DND-41 (cell line): Measurements from ENCODE around the gene C15orf62.

ENCODE experiments used
- ATAC-seq: fragments of 200-7000 bp; cut with Tn5 transposase; 3 replicates; pipeline ENCODE4 v1.9.1; 2021; ENCODE audit warnings: low read depth; ENCODE audit not compliant: insufficient read depth
- DNase-seq: peaks from one replicate; pipeline ENCODE4 v3.0.0-alpha.2; 2020
- H2AFZ ChIP-seq: 2 replicates; pipeline ENCODE4 v1.6.0; 2012; ENCODE audit warnings: low read depth, low read length
- H3K27ac ChIP-seq: 2 replicates; pipeline ENCODE4 v1.5.1; 2012; ENCODE audit warnings: low read length, inconsistent platforms
- H3K27me3 ChIP-seq: fragments of 200-600 bp; sonication (generic); 2 replicates; pipeline ENCODE4 v1.6.0; 2012; ENCODE audit warnings: low read length, mild to moderate bottlenecking, inconsistent platforms; ENCODE audit not compliant: insufficient read depth, poor library complexity
- H3K36me3 ChIP-seq: 2 replicates; pipeline ENCODE4 v1.5.1; 2012; ENCODE audit warnings: low read length, inconsistent platforms; ENCODE audit not compliant: insufficient read depth
- H3K4me1 ChIP-seq: 2 replicates; pipeline ENCODE4 v1.5.1; 2012; ENCODE audit warnings: mild to moderate bottlenecking, low read length; ENCODE audit not compliant: insufficient read depth
- H3K4me2 ChIP-seq: 2 replicates; pipeline ENCODE4 v1.6.0; 2012; ENCODE audit warnings: mild to moderate bottlenecking, moderate library complexity, low read length, inconsistent platforms; ENCODE audit not compliant: insufficient read depth
- H3K4me3 ChIP-seq, 2 experiments: fragments of 200-600 bp in 1 of 2; shearing (Covaris generic) in 1 of 2; 2 replicates each; pipeline ENCODE4 v1.5.1; 2012 to 2016; ENCODE audit warnings: inconsistent platforms in 2 of 2, low read length in 2 of 2, mild to moderate bottlenecking in 2 of 2, low read depth in 1 of 2, moderate library complexity in 1 of 2
- H3K79me2 ChIP-seq: 2 replicates; pipeline ENCODE4 v1.6.0; 2012; ENCODE audit warnings: low read length, inconsistent platforms; ENCODE audit not compliant: insufficient read depth
- H3K9ac ChIP-seq: 2 replicates; pipeline ENCODE4 v1.6.0; 2012; ENCODE audit warnings: low read depth, mild to moderate bottlenecking, inconsistent platforms, low read length, moderate library complexity
- H3K9me3 ChIP-seq: 2 replicates; pipeline ENCODE4 v1.5.1; 2012; ENCODE audit warnings: low read length, moderate library complexity, mild to moderate bottlenecking, inconsistent platforms; ENCODE audit not compliant: insufficient read depth, severe bottlenecking
- H4K20me1 ChIP-seq: 2 replicates; pipeline ENCODE4 v1.6.0; 2012; ENCODE audit warnings: low read length; ENCODE audit not compliant: insufficient read depth
- EZH2 ChIP-seq: IDR thresholded peaks from 3 replicates; pipeline ENCODE4 v1.6.1; 2012; ENCODE audit warnings: borderline replicate concordance, low read depth, mild to moderate bottlenecking, moderate library complexity, low read length, inconsistent platforms; ENCODE audit not compliant: severe bottlenecking
- TF ChIP-seq, protein P1 (sequence below): IDR thresholded peaks from 2 replicates; pipeline ENCODE4 v1.5.1; 2012; ENCODE audit warnings: borderline replicate concordance, low read length, moderate library complexity, mild to moderate bottlenecking; ENCODE audit not compliant: poor library complexity, severe bottlenecking; ENCODE audit errors: extremely low read depth

The C15orf62 gene

DNA sequence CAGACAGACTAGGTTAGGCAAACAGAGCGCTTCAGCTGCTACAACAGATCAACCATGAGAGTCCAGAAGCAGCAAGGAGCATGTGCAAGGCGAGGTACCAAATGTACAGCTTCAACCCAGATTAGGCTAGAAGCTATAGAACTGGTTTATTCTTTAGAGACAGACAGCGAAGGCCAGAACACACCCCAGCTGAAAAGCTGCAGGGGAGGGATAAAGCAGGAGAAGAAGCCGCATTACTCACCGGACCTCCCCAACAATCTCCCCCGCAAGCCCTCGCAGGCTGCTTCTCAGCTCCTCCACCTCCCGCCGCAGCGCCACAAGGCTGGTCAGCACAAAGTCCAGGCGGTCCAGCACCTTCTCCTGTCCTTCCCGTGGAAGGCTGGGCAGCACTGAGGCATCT lies 18.0 kb upstream of the C15orf62 start:
- H3K36me3 ChIP-seq = peaks cover 51% of the 10 kb centered on the region
- H3K27ac ChIP-seq = no peak overlapping the region
- H3K27me3 ChIP-seq = no peaks in the 10 kb centered on the region
- H3K4me1 ChIP-seq = peaks cover 42% of the 10 kb centered on the region
- H4K20me1 ChIP-seq = peaks cover 8% of the 10 kb centered on the region; the same call in 1 of the 2 replicates
- H3K4me2 ChIP-seq = peak overlapping the region; percentile 19; the same call in 1 of the 2 replicates
- peaks cover 38% of the 10 kb centered on the region for H3K79me2 ChIP-seq
- TF ChIP-seq, protein P1, sequence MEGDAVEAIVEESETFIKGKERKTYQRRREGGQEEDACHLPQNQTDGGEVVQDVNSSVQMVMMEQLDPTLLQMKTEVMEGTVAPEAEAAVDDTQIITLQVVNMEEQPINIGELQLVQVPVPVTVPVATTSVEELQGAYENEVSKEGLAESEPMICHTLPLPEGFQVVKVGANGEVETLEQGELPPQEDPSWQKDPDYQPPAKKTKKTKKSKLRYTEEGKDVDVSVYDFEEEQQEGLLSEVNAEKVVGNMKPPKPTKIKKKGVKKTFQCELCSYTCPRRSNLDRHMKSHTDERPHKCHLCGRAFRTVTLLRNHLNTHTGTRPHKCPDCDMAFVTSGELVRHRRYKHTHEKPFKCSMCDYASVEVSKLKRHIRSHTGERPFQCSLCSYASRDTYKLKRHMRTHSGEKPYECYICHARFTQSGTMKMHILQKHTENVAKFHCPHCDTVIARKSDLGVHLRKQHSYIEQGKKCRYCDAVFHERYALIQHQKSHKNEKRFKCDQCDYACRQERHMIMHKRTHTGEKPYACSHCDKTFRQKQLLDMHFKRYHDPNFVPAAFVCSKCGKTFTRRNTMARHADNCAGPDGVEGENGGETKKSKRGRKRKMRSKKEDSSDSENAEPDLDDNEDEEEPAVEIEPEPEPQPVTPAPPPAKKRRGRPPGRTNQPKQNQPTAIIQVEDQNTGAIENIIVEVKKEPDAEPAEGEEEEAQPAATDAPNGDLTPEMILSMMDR = no peak
- no peak for TF ChIP-seq EZH2
- no peaks in the 10 kb centered on the region for H3K9me3 ChIP-seq
- no peak overlapping the region for H3K9ac ChIP-seq
- no peak overlapping the region for H2AFZ ChIP-seq
- ATAC-seq (no peak), DNase-seq (no peak)
- H3K4me3 ChIP-seq = no peak overlapping the region

DNA sequence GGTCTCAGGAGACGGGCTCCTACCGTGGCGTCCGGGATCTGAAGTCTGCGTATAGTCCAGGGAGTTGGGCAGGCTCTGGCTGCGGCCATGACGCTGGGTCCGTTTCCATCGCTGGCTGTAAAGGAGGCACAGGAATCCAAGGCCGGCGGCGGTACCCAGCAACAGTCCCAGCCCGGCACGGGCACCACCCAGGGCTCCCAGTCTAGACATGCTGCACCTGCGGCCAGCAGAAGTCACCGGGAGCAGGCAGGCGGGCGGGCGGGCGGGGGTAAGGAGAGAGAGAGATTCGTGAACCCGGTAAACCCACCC lies 15.3 kb upstream of the C15orf62 start:
- H3K4me3 ChIP-seq = peak overlapping the region; percentile 96 to 98; a peak in 3 of 4 replicates
- peaks cover 31% of the 10 kb centered on the region for H3K36me3 ChIP-seq
- H3K4me2 ChIP-seq = peak overlapping the region; percentile 99
- H4K20me1 ChIP-seq = peaks cover 3% of the 10 kb centered on the region; the same call in 1 of the 2 replicates
- no peak for DNase-seq
- H3K79me2 ChIP-seq = peaks cover 38% of the 10 kb centered on the region
- ATAC-seq = peak; percentile 10; the same call in 2 of the 3 replicates
- H3K9me3 ChIP-seq = no peaks in the 10 kb centered on the region
- peak overlapping the region; percentile 93 for H2AFZ ChIP-seq
- peak overlapping the region; percentile 74 for H3K27ac ChIP-seq
- TF ChIP-seq, protein P1 = no peak
- TF ChIP-seq EZH2 = no peak
- H3K4me1 ChIP-seq = peaks cover 41% of the 10 kb centered on the region
- peak overlapping the region; percentile 95 for H3K9ac ChIP-seq
- H3K27me3 ChIP-seq = no peaks in the 10 kb centered on the region

DNA sequence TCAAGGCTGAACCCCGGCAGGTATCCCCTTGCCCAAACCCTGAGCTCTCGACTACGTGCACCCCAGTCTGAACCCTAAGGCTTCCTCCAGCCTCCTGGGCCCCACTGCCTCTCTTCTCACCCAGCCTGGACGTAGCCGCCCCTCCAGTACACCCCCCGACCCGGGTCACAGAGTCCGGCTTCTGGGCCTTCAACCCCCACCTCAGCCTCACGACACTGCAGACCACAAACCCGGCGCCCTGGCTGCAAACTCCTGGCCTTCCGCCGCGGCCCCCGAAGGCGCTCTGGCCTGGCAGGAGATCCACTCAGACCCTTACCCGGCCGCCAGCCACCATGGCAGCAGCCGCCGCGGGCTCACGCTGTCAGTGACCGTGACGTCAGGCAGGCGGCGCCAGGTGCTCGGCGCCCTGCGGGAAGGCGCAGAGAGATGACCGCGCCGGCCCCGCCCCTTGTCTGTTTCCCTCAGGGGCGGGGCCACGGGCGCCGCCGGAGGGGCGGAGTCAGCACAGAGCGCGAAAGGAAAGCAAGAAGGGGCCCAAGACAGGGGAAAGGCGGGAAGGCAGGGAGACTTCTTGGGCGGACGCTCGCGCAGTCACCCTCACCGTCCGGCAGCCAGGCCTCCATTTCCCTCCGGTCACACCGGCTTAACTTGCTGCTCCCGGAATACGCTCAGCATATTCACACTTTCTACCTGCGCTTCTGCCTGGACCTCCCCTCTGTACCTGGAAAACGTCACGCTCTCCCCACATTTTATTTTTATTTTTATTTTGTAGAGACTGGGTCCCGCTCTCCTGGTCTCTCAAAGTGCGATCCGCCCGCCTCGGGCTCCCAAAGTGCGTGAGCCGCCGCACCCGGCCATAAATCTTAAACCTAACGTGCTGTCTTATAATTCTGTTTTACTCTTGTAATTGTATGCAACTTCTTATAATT lies 14.6 kb upstream of the C15orf62 start, which contains the start of gene RMDN3:
Gene RMDN3 (minus strand): TSS at position 372 of the 929 bp plus-strand sequence. CDS start 471 bp downstream, outside the sequence.
- H3K4me1 ChIP-seq = peaks cover 41% of the 10 kb centered on the region
- H2AFZ ChIP-seq = peak within 1 kb of the TSS; percentile 93
- TF ChIP-seq, protein P1 = no peak
- TF ChIP-seq EZH2 = no peak
- peak within 1 kb of the TSS; percentile 95 for H3K9ac ChIP-seq
- peaks cover 38% of the 10 kb centered on the region for H3K79me2 ChIP-seq
- H3K27me3 ChIP-seq = no peaks in the 10 kb centered on the region
- H3K27ac ChIP-seq = peak within 1 kb of the TSS; percentile 100
- peaks cover 3% of the 10 kb centered on the region; the same call in 1 of the 2 replicates for H4K20me1 ChIP-seq
- peak within 1 kb of the TSS; percentile 99 for H3K4me2 ChIP-seq
- H3K4me3 ChIP-seq = peak within 1 kb of the TSS; percentile 96 to 98
- H3K9me3 ChIP-seq = no peaks in the 10 kb centered on the region
- H3K36me3 ChIP-seq = peaks cover 26% of the 10 kb centered on the region
- ATAC-seq (peak; percentile 85), DNase-seq (peak; percentile 93)
